ENCODE data around the gene NPY5R.

Gene NPY5R

GRCh38 chr4:163350672-163351071 lies 7.0 kb downstream of the NPY5R start:
- no peak overlapping the region for H3K4me3 ChIP-seq (ENCODE audit: low read depth, low read length)

DNA sequence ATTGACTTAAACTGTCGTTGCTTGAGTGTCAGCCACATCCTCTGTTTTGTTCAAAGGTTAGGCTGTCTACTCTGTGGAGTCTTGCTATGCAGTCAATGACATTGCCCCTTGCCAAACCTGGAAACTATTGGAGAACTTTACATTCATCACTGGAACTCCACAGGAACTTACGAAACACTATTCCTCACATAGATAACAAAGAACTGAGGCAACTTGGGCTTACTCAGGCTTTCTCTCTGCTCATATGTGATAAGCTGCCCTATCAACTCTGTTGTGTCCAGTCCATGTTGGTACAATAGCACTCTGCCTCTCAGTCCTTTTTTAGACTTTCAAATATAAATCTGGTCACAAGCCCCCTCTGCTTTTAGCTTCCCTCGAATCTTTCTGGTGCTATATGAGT lies 9.4 kb downstream of the NPY5R start:
- DNase-seq (ENCODE audit: low read depth, low spot score): no peak
- POLR2A ChIA-PET: no interaction called here
- TF ChIP-seq, protein P1, sequence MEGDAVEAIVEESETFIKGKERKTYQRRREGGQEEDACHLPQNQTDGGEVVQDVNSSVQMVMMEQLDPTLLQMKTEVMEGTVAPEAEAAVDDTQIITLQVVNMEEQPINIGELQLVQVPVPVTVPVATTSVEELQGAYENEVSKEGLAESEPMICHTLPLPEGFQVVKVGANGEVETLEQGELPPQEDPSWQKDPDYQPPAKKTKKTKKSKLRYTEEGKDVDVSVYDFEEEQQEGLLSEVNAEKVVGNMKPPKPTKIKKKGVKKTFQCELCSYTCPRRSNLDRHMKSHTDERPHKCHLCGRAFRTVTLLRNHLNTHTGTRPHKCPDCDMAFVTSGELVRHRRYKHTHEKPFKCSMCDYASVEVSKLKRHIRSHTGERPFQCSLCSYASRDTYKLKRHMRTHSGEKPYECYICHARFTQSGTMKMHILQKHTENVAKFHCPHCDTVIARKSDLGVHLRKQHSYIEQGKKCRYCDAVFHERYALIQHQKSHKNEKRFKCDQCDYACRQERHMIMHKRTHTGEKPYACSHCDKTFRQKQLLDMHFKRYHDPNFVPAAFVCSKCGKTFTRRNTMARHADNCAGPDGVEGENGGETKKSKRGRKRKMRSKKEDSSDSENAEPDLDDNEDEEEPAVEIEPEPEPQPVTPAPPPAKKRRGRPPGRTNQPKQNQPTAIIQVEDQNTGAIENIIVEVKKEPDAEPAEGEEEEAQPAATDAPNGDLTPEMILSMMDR (IDR thresholded peaks at IDR 0.05; ENCODE audit: insufficient read depth, low read length, missing control alignments): no peak
- no peak overlapping the region for H3K4me3 ChIP-seq (ENCODE audit: low read depth, low read length)
- CTCF ChIA-PET: no interaction called here

More at GRCh38 chr4:163350672-163351071, 7.0 kb downstream of the NPY5R start:
- POLR2A ChIA-PET: no interaction called here
- CTCF ChIA-PET: no interaction called here
- TF ChIP-seq, protein P1 (IDR thresholded peaks at IDR 0.05; ENCODE audit: insufficient read depth, low read length, missing control alignments): no peak
- no peak for DNase-seq (ENCODE audit: low read depth, low spot score)

GRCh38 chr4:163356104-163356503 lies 12.4 kb downstream of the NPY5R start:
- CTCF ChIA-PET: no interaction called here
- no peak for DNase-seq (ENCODE audit: low read depth, low spot score)
- TF ChIP-seq, protein P1 (IDR thresholded peaks at IDR 0.05; ENCODE audit: insufficient read depth, low read length, missing control alignments): no peak

DNA sequence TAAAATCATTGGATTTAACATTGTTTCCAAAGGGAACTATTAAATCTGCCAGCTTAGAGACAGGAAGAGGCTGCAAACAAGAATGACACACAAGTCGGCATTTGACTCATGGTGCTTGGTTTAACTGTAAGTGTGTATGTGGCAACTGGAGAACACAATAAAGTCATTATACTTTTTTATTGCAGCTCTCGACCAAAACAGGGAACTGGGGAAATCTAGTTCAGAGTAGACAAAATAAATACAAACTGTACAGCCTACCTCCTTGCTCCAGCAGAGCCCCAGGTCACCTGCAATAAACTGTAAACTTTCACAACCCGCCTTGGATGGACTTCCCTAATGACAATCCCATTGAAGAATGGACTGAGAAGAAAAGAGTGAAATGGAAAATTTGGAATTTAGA lies 24.0 kb downstream of the NPY5R start:
- TF ChIP-seq, protein P1 (IDR thresholded peaks at IDR 0.05; ENCODE audit: insufficient read depth, low read length, missing control alignments): no peak
- ChIA-PET POLR2A (no interaction called here), CTCF (no interaction called here)
- DNase-seq (ENCODE audit: low read depth, low spot score): no peak
- H3K4me3 ChIP-seq (ENCODE audit: low read depth, low read length): no peak overlapping the region

More at GRCh38 chr4:163356104-163356503, 12.4 kb downstream of the NPY5R start:
- POLR2A ChIA-PET: no interaction called here
- no peak overlapping the region for H3K4me3 ChIP-seq (ENCODE audit: low read depth, low read length)

DNA sequence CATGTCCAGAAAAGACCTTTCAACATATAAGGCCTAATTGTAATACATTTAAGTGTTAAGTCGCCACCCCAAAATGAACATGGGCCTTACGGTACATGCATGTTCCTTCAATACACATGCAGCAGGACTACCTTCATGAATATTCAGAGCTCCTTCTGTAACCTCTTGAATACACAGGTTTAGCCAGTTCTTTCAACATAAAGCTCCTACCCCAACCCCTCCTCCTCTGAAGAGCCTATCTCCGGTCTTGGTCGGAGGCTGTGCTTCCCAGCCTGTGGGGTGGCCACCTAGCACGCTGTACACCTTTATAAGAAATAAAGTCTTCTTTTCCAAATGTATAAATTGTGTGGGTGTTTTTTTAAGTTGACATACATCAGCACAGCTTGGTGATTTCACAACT lies 28.3 kb downstream of the NPY5R start:
- POLR2A ChIA-PET: no interaction called here
- TF ChIP-seq, protein P1 (IDR thresholded peaks at IDR 0.05; ENCODE audit: insufficient read depth, low read length, missing control alignments): no peak
- no peak for DNase-seq (ENCODE audit: low read depth, low spot score)
- no peak overlapping the region for H3K4me3 ChIP-seq (ENCODE audit: low read depth, low read length)
- CTCF ChIA-PET: no interaction called here

DNA sequence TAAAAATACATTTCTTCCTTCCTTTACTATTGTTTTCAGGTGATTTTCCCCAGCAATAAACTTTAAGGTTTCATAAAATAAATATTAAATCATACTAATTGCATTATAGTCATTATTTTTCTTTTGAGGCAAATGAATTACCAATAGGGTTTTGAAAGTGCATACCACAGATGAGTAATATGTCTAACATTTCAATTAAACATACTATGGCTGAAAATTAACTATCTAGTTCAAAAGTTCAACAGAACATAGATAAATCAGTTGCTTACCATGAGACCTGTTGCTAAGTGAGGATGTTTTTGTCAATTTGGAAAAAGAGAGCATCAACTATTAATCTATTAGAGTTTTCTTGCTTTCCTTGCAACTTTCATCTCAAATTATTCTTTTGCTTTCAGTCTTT lies 35.0 kb downstream of the NPY5R start:
- POLR2A ChIA-PET: no interaction called here
- CTCF ChIA-PET: no interaction called here
- TF ChIP-seq, protein P1 (IDR thresholded peaks at IDR 0.05; ENCODE audit: insufficient read depth, low read length, missing control alignments): no peak
- H3K4me3 ChIP-seq (ENCODE audit: low read depth, low read length): no peak overlapping the region
- DNase-seq (ENCODE audit: low read depth, low spot score): no peak

Measured in AG04449 (cell line).